Activated CD8-positive, alpha-beta T cell treated with anti-CD3 and anti-CD28 coated beads for 36 hours (primary cell): Measurements from ENCODE around the gene CFAP65. TPM values are rescaled to one million over a fixed set of nuclear protein-coding genes. Genes with fewer than 3 reads are reported as not detected.
A peak's percentile ranks its signal among the peaks of the same experiment; 100 is the strongest.

Experiments used
- ATAC-seq: fragments of 200-7000 bp; cut with Tn5 transposase; one replicate; pipeline ENCODE4 v1.10.0; 2021; ENCODE audit warnings: mild to moderate bottlenecking, moderate library complexity
- CTCF ChIA-PET: fragments of 350-600 bp; sonication (Branson Sonifier 250); formaldehyde crosslinking; loops from one replicate; lab custom pipeline; 2021; ENCODE audit warnings: antibody characterized with exemption; lab: Charles Lee
- POLR2A ChIA-PET: fragments of 350-600 bp; sonication (Branson Sonifier 250); formaldehyde crosslinking; loops from one replicate; lab custom pipeline; 2021; ENCODE audit warnings: antibody characterized with exemption; lab: Charles Lee
- DNase-seq: peaks from one replicate; pipeline ENCODE4 v3.0.0-alpha.2; 2020
- H3K27ac Mint-ChIP-seq: one replicate; pipeline ENCODE4 v1.8.0; 2021; ENCODE audit warnings: mild to moderate bottlenecking, mixed read lengths
- H3K27me3 Mint-ChIP-seq: one replicate; pipeline ENCODE4 v1.8.0; 2021; ENCODE audit warnings: mixed read lengths
- H3K36me3 Mint-ChIP-seq: one replicate; pipeline ENCODE4 v1.8.0; 2021; ENCODE audit warnings: low read depth, mixed read lengths
- H3K4me1 Mint-ChIP-seq: one replicate; pipeline ENCODE4 v1.8.0; 2021; ENCODE audit warnings: low read depth, mixed read lengths
- H3K4me3 Mint-ChIP-seq: one replicate; pipeline ENCODE4 v1.8.0; 2021; ENCODE audit warnings: mild to moderate bottlenecking, moderate library complexity, mixed read lengths
- H3K9me3 Mint-ChIP-seq: one replicate; pipeline ENCODE4 v1.8.0; 2021; ENCODE audit warnings: mixed read lengths
- intact Hi-C: fragments of 100-400 bp; cut with micrococcal nuclease; formaldehyde crosslinking; loops from one replicate; pipeline ENCODE4 v1.10.0; 2022
- total RNA-seq, 2 experiments: library from RNA; stranded (reverse); gene quantifications; one replicate each; pipeline ENCODE4 v1.2.3, GENCODE V29; 2021
- TF ChIP-seq, protein P1 (sequence below): fragments of 200-600 bp; IDR thresholded peaks from one replicate; pipeline ENCODE4 v1.8.0; 2022; ENCODE audit warnings: antibody characterized with exemption, mild to moderate bottlenecking

Gene CFAP65
- total RNA-seq, 2 experiments from 2014 or later, result not detected

DNA sequence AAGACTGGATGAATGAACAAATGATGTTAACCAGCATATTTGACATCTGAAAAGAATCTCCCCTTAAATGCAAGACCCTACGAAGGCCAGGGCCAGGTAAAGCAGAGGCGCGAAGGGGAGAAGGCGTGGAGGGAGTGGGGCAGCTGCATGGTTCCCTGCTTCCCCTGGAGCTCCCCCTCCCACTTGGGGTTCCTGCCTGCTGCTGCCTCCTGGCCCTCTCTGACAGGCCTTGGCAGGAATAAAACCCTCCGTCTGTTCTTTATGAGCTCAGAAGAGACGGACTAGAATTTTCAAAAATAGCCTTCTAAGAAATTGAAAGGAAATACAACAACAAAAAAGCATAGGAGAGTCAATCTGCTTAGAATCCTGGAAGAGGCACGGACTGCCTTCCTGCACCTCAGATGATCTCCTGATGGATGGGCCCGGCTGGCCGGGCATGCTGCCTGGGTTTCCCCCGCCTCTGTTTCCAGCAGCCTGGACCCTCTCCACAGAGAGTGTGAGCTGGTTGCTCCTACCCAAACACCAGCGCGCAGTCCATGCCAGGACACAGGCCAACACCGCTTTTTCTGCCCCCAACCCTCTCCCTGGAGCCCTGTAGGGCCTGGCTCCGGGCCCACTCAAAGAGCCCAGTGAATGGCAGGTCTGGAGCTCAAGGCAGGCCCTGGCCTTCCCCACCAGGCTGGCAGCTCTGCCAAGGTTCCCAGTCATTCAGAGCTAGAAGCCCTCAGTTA, 23.9 kb downstream of the CFAP65 start:
- TF ChIP-seq, protein P1, sequence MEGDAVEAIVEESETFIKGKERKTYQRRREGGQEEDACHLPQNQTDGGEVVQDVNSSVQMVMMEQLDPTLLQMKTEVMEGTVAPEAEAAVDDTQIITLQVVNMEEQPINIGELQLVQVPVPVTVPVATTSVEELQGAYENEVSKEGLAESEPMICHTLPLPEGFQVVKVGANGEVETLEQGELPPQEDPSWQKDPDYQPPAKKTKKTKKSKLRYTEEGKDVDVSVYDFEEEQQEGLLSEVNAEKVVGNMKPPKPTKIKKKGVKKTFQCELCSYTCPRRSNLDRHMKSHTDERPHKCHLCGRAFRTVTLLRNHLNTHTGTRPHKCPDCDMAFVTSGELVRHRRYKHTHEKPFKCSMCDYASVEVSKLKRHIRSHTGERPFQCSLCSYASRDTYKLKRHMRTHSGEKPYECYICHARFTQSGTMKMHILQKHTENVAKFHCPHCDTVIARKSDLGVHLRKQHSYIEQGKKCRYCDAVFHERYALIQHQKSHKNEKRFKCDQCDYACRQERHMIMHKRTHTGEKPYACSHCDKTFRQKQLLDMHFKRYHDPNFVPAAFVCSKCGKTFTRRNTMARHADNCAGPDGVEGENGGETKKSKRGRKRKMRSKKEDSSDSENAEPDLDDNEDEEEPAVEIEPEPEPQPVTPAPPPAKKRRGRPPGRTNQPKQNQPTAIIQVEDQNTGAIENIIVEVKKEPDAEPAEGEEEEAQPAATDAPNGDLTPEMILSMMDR, result no peak
- POLR2A ChIA-PET, result interaction anchor here (0.8 kb wide), 1 partner anchor 9 kb away, joined by 3 read pairs; no protein-coding TSS in a partner anchor
- intact Hi-C loops, result no loop called here
- H3K27me3 Mint-ChIP-seq, result peaks cover 3% of the 10 kb centered on the region
- DNase-seq, result no peak
- CTCF ChIA-PET, result interaction anchor here (1.0 to 2.9 kb wide), 5 partner anchors 11 to 41 kb away, joined by 3 to 10 read pairs (median 3); no protein-coding TSS in a partner anchor
- H3K36me3 Mint-ChIP-seq, result no peaks in the 10 kb centered on the region
- no peak overlapping the region for H3K4me3 Mint-ChIP-seq
- no peak overlapping the region for H3K27ac Mint-ChIP-seq
- no peaks in the 10 kb centered on the region for H3K9me3 Mint-ChIP-seq
- ATAC-seq, result no peak
- no peaks in the 10 kb centered on the region for H3K4me1 Mint-ChIP-seq

- ChIA-PET CTCF (interaction anchor here (1.0 to 2.9 kb wide), 4 partner anchors 12 to 42 kb away, joined by 3 to 10 read pairs (median 4); no protein-coding TSS in a partner anchor), POLR2A (no interaction called here)
- Mint-ChIP-seq H3K4me1 (no peaks in the 10 kb centered on the region), H3K9me3 (no peaks in the 10 kb centered on the region), H3K27ac (no peak overlapping the region), H3K27me3 (peaks cover 3% of the 10 kb centered on the region), H3K4me3 (no peak overlapping the region), H3K36me3 (no peaks in the 10 kb centered on the region)
- intact Hi-C loops, result no loop called here
- TF ChIP-seq, protein P1, result no peak
- DNase-seq (no peak), ATAC-seq (no peak)
Observed at GRCh38 chr2:219016721-219017120, 24.6 kb downstream of the CFAP65 start.

DNA sequence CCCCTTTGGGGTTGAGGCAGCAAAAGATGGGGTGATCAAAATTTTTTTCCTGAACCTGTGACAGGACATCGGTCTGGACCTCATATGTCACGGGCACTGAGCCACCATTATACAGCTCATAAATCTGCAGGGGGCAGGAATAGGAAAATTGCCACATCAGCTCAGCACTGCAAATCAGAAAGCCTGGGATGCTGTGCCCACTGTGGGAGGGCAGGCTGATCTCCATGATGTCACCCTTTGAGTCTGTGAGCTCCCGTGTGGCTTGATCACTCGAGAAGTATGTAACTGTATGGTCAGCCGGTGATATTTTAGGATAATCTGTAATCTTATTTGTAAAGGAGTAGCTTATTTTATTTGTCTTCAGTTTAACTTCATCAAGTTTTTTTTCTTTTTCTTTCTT, 30.4 kb downstream of the CFAP65 start:
- H3K4me1 Mint-ChIP-seq, result no peaks in the 10 kb centered on the region
- H3K9me3 Mint-ChIP-seq, result no peaks in the 10 kb centered on the region
- ChIA-PET POLR2A (no interaction called here), CTCF (interaction anchor here (0.7 to 4.4 kb wide), 14 partner anchors 11 to 284 kb away, joined by 3 to 17 read pairs (median 6); partner anchors contain the start of gene SLC23A3)
- DNase-seq (no peak), ATAC-seq (no peak)
- no peaks in the 10 kb centered on the region for H3K36me3 Mint-ChIP-seq
- no peak overlapping the region for H3K4me3 Mint-ChIP-seq
- TF ChIP-seq, protein P1, result no peak
- intact Hi-C loops, result no loop called here
- peaks cover 14% of the 10 kb centered on the region for H3K27me3 Mint-ChIP-seq
- H3K27ac Mint-ChIP-seq, result no peak overlapping the region

DNA sequence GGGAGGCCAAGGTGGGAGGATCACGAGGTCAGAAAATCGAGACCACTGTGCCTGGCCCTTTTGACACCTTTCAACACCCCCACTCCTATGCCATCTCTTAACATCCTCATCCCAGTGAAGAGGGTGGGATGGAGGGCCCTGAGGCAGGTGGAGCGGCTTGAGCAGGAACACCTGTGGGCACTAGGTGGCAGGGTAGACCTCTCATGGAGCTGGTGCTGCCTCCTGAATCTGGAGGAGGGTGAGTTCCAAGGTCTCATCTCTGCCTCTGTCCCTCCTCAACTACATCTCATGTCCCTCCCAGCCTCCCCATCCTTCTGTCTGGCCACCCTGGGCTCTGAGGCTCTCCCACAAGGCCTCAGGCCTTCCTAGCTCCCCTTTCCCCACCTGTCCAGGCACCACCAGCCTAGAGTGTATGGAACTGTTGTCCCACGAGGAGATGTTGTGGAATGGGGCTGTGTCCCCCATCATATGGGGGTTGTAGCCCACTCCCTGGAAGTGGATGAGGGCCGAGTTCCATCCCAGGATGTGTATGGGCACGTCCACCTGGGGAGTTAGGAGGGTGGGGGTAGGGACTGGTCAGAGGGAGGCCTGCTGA, 31.1 kb downstream of the CFAP65 start:
- TF ChIP-seq, protein P1, result peak; percentile 46
- DNase-seq (peak; percentile 58), ATAC-seq (peak; percentile 80)
- CTCF ChIA-PET, result interaction anchor here (0.6 to 4.4 kb wide), 19 partner anchors 10 to 285 kb away, joined by 3 to 20 read pairs (median 5); partner anchors contain the start of gene SLC23A3
- Mint-ChIP-seq H3K9me3 (no peaks in the 10 kb centered on the region), H3K4me1 (no peaks in the 10 kb centered on the region), H3K36me3 (no peaks in the 10 kb centered on the region), H3K27me3 (peaks cover 18% of the 10 kb centered on the region), H3K4me3 (no peak overlapping the region), H3K27ac (no peak overlapping the region)
- intact Hi-C loops, result no loop called here
- POLR2A ChIA-PET, result no interaction called here

DNA sequence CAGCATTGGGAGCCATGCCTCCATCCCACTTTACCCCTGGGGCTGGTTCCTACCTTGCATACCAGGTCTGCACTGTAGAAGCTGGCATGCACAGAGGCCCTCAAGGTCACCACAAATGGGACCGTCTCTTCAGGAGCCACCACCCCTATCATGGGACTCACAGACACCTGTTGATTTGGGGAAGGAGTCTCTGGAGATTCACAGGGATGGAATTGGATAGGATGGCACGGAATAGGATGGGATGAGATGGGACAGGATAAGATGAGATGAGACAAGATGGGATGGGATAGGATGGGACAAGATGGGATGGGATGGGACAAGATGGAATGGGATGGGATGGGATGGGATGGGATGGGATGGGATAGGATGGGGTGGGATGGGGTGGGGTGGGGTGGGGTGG, 32.0 kb downstream of the CFAP65 start:
- ATAC-seq (no peak), DNase-seq (no peak)
- peaks cover 26% of the 10 kb centered on the region for H3K27me3 Mint-ChIP-seq
- no peaks in the 10 kb centered on the region for H3K4me1 Mint-ChIP-seq
- no peaks in the 10 kb centered on the region for H3K36me3 Mint-ChIP-seq
- H3K27ac Mint-ChIP-seq, result no peak overlapping the region
- H3K9me3 Mint-ChIP-seq, result no peaks in the 10 kb centered on the region
- POLR2A ChIA-PET, result no interaction called here
- CTCF ChIA-PET, result interaction anchor here (1.5 to 3.7 kb wide), 6 partner anchors 11 to 286 kb away, joined by 5 to 20 read pairs (median 8); no protein-coding TSS in a partner anchor
- TF ChIP-seq, protein P1, result no peak
- no peak overlapping the region for H3K4me3 Mint-ChIP-seq
- intact Hi-C loops, result no loop called here
